GM10847 (cell line): ENCODE measurements around the gene ANXA2R.

Source experiments
- POLR2A ChIP-seq: IDR thresholded peaks from 2 replicates; pipeline ENCODE4 v1.6.1; 2011; ENCODE audit not compliant: insufficient read length; ENCODE audit errors: extremely low read depth

Gene ANXA2R

GRCh38 chr5:43037636-43038495 is 2.3 kb downstream of the ANXA2R start:
- TF ChIP-seq POLR2A = no peak

- TF ChIP-seq POLR2A = no peak
Measured at GRCh38 chr5:43036856-43037635, 3.1 kb downstream of the ANXA2R start.

- no peak for TF ChIP-seq POLR2A
Measured at GRCh38 chr5:43036409-43036808, 3.7 kb downstream of the ANXA2R start.

DNA sequence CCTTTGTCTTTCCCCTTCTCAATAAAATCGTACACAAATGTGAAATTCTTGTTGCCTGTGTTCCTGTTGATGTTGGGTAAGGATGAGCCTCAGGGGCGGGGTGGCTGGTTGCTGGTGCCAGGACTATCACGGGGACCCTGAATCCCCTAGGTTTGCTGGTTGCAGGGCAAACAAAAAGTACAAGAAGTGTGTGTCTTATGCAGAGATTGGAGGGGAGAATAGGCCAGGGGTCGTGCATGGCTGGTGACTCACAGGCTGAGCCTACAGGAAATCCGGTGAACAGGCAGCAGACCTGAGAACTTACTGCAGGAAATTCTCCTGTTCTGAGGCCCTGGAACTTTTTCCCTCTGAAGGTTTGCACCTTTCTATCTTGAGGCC is 5.5 kb downstream of the ANXA2R start:
- TF ChIP-seq POLR2A = no peak

DNA sequence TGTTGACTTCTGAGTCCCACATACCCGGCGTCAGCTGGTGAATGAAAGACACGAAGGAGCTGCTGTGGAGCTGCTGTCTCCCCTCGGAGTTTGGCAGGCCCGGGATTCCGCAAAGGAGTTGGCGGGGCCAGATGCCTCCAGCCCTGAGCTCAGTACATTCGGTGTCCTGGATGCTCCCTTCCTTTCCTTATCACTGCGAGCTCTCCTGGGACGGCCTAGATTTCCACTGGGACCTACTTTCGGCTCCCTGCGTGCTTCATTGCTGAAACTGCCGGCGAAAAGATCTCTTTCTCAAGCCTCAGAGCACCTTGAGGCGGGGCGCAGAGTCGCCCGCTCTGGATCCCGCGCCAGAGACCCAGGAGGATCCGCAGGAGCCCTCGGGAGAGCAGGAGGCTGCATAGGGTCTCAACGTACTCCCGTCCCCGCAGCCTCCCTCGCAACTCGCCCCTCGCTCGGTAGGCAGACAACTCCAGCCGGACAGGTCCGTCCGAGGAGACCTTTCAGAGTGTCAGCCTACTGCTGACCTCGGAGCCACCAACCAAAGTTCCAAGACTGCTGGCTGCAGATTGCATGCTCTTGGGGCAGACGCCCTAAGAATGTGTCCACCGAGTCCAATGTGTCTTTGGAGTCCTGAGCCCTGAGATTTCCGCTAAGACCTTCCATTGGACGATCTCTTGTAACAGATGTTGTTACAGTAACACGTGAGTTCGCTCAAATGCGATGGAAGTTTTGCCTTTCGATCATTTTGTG is 6.1 kb downstream of the ANXA2R start:
- no peak for TF ChIP-seq POLR2A

- TF ChIP-seq POLR2A = no peak
Measured at GRCh38 chr5:43027054-43027785, 12.9 kb downstream of the ANXA2R start.

DNA sequence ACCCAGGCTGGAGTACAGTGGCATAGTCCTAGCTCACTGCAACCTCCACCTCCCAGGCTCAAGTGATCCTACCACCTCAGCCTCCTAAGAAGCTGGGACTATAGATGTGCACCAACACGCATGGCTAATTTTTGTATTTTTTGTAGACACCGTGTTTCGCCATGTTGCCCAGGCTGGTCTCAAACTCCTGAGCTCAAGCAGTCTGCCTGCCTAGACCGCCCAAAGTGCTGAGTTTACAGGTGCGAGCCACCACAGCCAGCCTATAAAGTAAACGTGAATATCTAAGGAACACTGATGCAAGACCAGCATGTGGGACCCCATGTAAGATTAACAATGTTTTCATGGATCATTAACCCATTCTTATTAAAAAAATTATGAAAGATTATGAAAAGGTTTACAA is 15.9 kb downstream of the ANXA2R start:
- TF ChIP-seq POLR2A = no peak

DNA sequence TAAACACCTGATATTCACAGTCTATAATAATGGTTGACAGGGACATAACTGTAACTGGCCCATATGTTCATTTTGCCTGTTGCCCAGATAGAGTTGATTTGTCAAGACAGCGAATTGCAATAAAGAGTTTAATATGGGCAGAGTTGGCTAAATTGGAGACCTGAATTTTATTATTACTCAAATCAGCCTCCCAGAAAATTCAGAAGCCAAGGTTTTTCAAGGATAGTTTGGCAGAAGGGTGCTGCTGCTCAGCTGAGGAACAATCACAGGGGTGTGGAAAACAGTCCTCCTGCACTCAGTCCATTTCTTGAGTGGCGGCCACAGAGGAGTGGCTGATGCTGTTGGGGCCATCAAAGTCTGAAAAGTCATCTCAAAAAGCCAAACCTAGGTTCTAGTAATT is 19.0 kb downstream of the ANXA2R start:
- TF ChIP-seq POLR2A = no peak

GRCh38 chr5:43020399-43020746 is 19.7 kb downstream of the ANXA2R start:
- TF ChIP-seq POLR2A = no peak

DNA sequence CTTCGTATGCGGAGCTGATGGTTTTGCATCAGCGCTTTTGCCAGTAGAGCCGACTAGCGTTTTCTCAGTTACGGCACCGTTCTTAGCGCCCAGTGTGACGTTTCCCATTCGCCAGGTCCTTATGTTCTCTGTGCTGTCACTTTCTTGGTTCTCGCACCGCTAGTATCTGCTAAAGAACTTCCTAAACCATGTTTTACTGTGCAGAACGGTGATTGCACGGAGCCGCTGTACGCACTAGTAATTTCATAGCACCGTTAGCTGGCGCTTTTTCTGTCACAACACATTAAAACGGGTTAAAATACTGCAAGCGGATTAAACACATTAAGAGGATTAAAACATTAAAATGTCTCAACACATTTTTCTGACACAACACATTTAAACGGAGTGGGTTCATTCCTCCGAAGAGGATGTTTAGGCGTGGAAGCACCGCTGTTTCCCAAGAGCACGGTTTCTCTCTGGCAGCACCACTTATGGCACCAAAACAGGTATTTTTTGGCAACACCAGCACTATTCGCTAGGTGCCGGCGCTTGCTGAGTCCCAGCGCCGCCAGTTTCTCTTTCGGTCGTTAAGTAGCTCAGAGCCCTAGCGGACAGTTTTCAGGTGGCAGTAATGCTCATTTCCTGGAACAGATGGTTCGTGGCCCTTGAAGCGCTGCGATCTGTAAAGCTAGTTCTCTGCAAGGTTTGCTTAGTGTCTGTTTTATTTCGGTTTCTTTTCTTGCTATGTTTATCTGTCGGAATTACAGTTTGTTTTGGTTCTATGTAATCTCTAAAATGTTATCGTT is 20.3 kb downstream of the ANXA2R start:
- no peak for TF ChIP-seq POLR2A

- TF ChIP-seq POLR2A = peak; percentile 56
Measured at GRCh38 chr5:43019291-43019613, 20.9 kb downstream of the ANXA2R start.

GRCh38 chr5:43017428-43017815 is 22.7 kb downstream of the ANXA2R start:
- no peak for TF ChIP-seq POLR2A

GRCh38 chr5:43016217-43016779 is 23.8 kb downstream of the ANXA2R start:
- no peak for TF ChIP-seq POLR2A

GRCh38 chr5:43014522-43014921 is 25.6 kb downstream of the ANXA2R start:
- TF ChIP-seq POLR2A = no peak
